Renal pelvis (tissue), 4 donors: Measurements from ENCODE around the gene DUSP3. TPM values are rescaled to one million over a fixed set of nuclear protein-coding genes. Genes with fewer than 3 reads are reported as not detected.
A peak's percentile ranks its signal among the peaks of the same experiment; 100 is the strongest.

ENCODE experiments used
- DNase-seq: peaks from one replicate; pipeline ENCODE4 v3.0.0-alpha.2; 2013
- polyA plus RNA-seq, 3 donors: library from polyadenylated mRNA; unstranded; fragments of 120-200 nt; gene quantifications; one replicate each; pipeline ENCODE4 v1.2.1, GENCODE V29; 2013; ENCODE audit not compliant: insufficient read length in 3 of 3

DUSP3 gene
- polyA plus RNA-seq, 3 donors, result 58.0 to 59.0 (median 58.2) TPM

- no peak for DNase-seq
Measured at GRCh38 chr17:43772877-43773648, 5.7 kb downstream of the DUSP3 start.

GRCh38 chr17:43771463-43771862 lies 7.3 kb downstream of the DUSP3 start:
- no peak for DNase-seq

DNA sequence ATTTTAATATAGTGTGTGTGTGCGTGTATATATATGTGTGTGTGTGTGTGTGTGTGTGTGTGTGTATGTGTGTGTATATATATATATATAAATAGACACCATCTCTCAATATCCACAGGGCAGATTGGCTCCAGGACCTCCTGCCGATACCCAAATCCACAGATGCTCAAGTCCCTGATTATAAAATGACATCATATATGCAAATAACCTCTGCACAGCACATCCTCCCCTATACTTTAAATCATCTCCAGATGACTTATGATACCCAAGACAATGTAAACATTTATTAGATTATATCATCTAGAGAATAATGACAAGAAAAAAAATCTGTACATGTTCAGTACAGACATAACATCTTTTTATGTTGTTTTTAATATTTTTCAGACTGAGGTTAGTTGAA lies 7.8 kb downstream of the DUSP3 start:
- no peak for DNase-seq

GRCh38 chr17:43769859-43770258 lies 8.9 kb downstream of the DUSP3 start:
- no peak for DNase-seq

- no peak for DNase-seq
Measured at GRCh38 chr17:43769426-43769825, 9.4 kb downstream of the DUSP3 start.

GRCh38 chr17:43768943-43769342 lies 9.8 kb downstream of the DUSP3 start:
- DNase-seq, result no peak

- no peak for DNase-seq
Measured at GRCh38 chr17:43768382-43768781, 10.4 kb downstream of the DUSP3 start.

DNA sequence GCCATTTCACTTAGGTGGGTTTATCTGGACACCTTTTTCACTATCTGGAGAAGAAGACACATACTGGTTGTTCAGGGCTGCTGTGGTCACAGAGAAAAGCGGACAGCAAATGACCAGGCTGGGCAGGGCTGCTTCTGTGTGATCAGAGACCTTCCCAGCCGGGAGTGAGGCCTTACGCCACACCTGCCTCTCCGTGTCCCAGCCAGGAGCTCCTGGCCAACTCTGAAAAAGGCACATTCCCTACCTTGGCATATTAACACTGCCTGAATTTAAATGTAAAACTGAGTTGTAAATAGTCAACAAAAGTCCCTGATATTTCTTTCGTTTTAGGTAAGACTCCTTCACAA lies 11.1 kb downstream of the DUSP3 start:
- DNase-seq, result no peak

- no peak for DNase-seq
Measured at GRCh38 chr17:43767053-43767712, 11.6 kb downstream of the DUSP3 start.

GRCh38 chr17:43766413-43767052 lies 12.2 kb downstream of the DUSP3 start:
- DNase-seq, result no peak

DNA sequence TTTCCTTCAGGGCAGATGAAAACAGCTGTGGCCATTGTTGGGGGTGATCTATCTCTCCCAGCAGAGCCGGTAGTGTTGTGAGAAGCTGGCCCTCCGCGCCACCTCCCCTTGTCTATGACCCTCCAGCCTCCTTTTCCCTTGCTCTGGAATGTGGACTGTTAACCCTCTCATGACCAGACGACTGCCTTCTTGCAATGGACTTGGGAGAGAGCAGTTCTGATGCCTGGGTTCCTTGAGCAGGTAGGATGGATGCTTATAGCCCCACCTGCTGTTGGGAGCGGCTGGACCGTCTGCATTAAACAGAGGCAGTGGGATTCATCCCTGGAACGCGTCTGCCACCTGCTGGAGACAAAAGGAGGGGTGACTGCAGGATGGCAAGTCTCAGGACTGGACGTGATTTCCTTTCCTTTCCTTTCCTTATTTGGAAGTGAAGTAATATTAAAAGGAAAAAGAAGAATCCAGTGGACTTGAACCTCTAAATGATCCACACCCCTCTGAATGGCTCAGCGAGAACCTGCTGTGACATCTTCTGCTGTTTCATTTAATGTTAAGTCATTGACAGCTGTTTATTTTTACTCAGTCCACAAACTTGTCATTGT lies 18.4 kb downstream of the DUSP3 start:
- DNase-seq, result peak; percentile 93

DNA sequence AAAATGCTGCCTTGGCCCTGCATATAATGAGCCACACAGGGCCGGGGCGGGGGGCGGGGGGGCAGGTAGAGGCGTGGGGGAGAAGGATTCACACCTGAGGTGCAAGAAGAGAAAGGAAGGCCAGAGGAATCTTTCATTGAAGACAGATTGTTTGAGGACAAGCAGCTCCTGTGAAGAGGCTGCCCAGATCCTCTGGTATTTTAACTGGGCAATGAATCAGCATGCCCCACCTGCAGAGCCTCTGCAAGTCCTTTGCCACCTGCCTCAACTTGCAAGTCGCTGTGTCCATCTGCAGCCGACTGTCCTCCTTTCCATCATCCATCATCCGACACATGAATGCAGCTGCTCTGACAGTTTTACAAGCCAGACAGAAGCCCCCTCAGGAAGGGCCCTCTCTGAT lies 18.9 kb downstream of the DUSP3 start:
- no peak for DNase-seq

DNA sequence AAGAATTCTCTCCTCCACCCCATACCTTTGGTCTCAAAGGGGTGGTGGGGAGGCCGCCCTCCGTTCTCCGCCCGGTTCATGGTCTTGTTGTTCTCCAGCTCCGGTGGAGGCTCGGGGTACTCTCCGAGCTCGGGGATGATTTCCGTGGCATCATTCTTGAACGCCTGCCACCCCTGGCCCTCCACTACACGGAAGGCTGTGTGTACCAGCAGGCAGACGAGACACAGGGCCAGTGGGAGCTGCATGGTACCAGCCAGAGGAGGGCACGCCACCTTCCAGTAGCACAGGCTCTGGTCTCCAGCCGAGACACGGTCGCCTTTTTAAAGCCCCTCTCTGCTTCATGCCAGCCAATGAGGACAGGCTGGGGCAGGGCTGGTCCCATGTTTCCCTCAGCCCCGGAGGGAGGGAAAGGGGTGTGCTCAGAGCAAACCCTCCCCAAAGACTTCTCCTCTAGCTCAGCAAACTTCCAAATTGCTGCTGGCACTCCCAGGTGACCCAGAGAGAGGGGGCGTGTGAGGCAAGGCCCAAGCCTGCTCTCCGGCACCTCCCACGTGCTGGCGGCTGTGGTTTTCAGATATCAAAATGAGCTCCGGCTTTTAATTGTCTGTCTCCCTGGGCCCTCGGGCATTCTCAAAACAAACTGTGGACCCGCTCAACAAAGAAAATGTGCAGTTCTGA lies 20.1 kb downstream of the DUSP3 start, which contains the start of gene SOST:
TSS of gene SOST (minus strand) at position 295 of the 678 bp plus-strand sequence. CDS start at position 245, 50 bp downstream.
- DNase-seq, result no peak

DNA sequence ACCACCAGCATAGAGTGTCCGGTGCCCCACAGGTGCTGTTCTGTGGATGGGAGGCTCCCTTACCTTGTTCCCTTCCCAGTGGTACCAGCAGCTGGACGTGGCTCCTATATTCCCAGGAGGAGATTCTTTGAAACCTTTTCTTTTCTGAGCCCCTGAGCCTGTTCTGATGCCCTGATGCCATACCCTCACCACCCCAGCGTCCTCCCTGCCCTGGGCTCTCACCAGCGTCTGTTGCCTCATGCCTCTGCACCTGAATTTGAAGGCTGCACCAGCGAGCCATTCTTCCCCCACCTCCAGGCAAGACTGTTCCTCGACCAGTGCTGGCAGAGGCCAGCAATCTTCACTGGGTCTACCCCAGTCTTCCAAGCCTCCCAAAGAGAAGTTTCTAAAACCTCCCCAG lies 20.7 kb downstream of the DUSP3 start:
- DNase-seq, result no peak

- no peak for DNase-seq
Measured at GRCh38 chr17:43757171-43757660, 21.6 kb downstream of the DUSP3 start.

DNA sequence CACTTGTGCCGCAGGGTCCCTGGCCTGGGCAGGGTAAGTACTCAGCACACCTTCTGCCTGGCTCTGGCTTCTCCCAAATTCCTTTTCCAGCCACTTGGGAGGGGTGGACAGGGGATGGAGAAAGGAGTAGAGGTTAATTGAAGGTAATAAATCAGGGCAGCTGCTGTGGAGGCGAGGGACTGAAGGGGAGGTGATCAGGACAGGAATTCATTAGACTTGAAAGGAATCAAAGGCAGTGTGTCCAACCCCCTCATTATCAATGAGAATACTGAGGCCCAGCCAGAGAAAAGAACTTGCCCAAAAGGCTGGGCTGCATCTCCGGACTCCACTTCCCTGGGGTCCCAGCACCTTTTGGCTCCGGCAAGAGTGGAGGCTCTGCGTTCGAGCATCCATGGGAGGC lies 22.6 kb downstream of the DUSP3 start:
- DNase-seq, result no peak

DNA sequence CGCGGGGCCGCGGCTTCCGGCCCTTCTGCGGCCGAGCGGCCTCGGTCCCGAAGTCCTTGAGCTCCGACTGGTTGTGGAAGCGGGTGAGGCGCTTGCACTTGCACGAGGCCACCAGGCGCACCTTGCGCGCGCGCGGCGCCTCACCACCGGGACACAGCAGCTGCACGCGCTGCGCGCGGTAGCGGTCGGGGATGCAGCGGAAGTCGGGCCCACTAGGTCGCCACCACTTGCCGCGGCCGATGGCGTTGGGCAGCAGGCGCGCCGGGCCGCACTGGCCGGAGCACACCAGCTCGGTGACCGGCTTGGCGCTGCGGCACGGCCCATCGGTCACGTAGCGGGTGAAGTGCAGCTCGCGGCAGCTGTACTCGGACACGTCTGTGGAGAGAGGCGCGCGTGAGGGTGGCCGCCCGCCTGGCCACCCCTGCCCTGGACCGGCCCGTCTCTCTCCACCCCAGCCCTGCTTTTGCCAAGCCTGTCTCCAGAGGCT lies 23.3 kb downstream of the DUSP3 start:
- peak; percentile 65 for DNase-seq

DNA sequence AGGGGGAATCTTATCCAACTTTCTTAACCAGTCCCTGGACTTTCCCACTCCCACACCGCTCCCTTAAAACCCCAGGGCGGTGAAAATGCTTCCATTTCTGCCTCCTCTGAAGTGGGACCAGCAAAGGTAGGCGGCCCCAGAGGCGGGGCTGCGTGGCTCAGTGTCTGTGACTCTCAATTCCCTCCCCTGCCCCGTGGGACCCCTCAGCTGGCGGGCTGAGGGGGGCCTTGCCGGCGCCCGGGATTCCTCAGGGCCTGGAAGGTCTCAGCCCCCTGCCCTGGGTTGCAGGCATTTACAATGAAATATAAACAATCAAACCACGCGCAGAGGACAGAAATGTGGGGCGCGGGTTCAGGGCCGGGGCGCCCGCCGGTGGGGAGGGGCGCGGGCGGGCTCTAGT lies 23.8 kb downstream of the DUSP3 start:
- no peak for DNase-seq

GRCh38 chr17:43753493-43754129 lies 25.2 kb downstream of the DUSP3 start:
- no peak for DNase-seq

- no peak for DNase-seq
Measured at GRCh38 chr17:43750153-43750552, 28.6 kb downstream of the DUSP3 start.

- no peak for DNase-seq
Measured at GRCh38 chr17:43745541-43745940, 33.2 kb downstream of the DUSP3 start.
